Measurements from ENCODE around the gene KCTD16. TPM values are rescaled to one million over a fixed set of nuclear protein-coding genes. Genes with fewer than 3 reads are reported as not detected.

KCTD16 gene
- total RNA-seq, 6 experiments from 2014 or later = under 0.01 to 0.02 (median 0.02) TPM; not detected in 3

GRCh38 chr5:144457160-144457559, 286.5 kb downstream of the KCTD16 start:
- TF ChIP-seq POLR2A (IDR thresholded peaks at IDR 0.05) = no peak
- TF ChIP-seq, protein P1, sequence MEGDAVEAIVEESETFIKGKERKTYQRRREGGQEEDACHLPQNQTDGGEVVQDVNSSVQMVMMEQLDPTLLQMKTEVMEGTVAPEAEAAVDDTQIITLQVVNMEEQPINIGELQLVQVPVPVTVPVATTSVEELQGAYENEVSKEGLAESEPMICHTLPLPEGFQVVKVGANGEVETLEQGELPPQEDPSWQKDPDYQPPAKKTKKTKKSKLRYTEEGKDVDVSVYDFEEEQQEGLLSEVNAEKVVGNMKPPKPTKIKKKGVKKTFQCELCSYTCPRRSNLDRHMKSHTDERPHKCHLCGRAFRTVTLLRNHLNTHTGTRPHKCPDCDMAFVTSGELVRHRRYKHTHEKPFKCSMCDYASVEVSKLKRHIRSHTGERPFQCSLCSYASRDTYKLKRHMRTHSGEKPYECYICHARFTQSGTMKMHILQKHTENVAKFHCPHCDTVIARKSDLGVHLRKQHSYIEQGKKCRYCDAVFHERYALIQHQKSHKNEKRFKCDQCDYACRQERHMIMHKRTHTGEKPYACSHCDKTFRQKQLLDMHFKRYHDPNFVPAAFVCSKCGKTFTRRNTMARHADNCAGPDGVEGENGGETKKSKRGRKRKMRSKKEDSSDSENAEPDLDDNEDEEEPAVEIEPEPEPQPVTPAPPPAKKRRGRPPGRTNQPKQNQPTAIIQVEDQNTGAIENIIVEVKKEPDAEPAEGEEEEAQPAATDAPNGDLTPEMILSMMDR (IDR thresholded peaks at IDR 0.05) = no peak
- H3K27me3 ChIP-seq = no peaks in the 10 kb centered on the region
- 51% methylated on average over 3 of the region's 3 CpGs for WGBS (ENCODE audit: insufficient coverage, low coverage, low lambda C conversion rate, missing lambda C conversion rate)
- peaks cover 0 to 18% (median 0%) of the 10 kb centered on the region in 4 donors for H3K4me1 ChIP-seq
- no peak overlapping the region for H3K27ac ChIP-seq
- no peak for DNase-seq
- H3K9me3 ChIP-seq = no peaks in the 10 kb centered on the region
- intact Hi-C loops (cut with DNase I) = no loop called here
- H3K4me3 ChIP-seq = no peak overlapping the region
- no peaks in the 10 kb centered on the region for H3K36me3 ChIP-seq
- no peak for ATAC-seq

- no peak for ATAC-seq
- Histone ChIP-seq H3K27ac (no peak overlapping the region), H3K27me3 (no peaks in the 10 kb centered on the region), H3K36me3 (no peaks in the 10 kb centered on the region), H3K9me3 (no peaks in the 10 kb centered on the region), H3K4me3 (no peak overlapping the region), H3K4me1 (peaks cover 0 to 9% (median 0%) of the 10 kb centered on the region in 4 donors)
- TF ChIP-seq POLR2A (IDR thresholded peaks at IDR 0.05) = no peak
- TF ChIP-seq, protein P1 (IDR thresholded peaks at IDR 0.05) = no peak
- DNase-seq = no peak
- WGBS (ENCODE audit: insufficient coverage, low coverage, low lambda C conversion rate, missing lambda C conversion rate) = 93% methylated on average over 4 of the region's 4 CpGs
- intact Hi-C loops (cut with DNase I) = no loop called here
These were observed 287.5 kb downstream of the KCTD16 start for GRCh38 chr5:144458216-144458615.

DNA sequence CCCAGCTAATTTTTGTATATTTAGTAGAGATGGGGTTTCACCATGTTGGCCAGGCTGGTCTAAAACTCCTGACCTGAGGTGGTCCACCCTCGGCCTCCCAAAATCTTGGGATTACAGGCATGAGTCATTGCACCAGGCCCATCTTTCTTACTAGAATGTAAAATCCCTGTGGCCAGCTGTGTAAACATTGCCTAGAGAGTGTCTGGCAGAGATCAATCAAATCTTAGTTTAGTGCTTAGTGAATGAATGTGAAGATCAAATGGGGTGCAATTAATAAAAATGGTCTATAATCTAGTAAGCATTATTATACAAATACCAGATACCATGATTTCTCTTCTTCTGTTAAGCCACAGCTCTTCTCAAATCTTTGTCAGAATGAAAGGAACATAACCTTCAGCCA, 289.9 kb downstream of the KCTD16 start:
- intact Hi-C loops (cut with DNase I) = no loop called here
- H3K27ac ChIP-seq = no peak overlapping the region
- no peaks in the 10 kb centered on the region for H3K9me3 ChIP-seq
- no peaks in the 10 kb centered on the region for H3K4me1 ChIP-seq
- no peaks in the 10 kb centered on the region for H3K27me3 ChIP-seq
- DNase-seq (no peak), ATAC-seq (no peak)
- no peak overlapping the region for H3K4me3 ChIP-seq
- H3K36me3 ChIP-seq = no peaks in the 10 kb centered on the region
- no peak for TF ChIP-seq POLR2A (IDR thresholded peaks at IDR 0.05)
- TF ChIP-seq, protein P1 (IDR thresholded peaks at IDR 0.05) = no peak
- WGBS (ENCODE audit: insufficient coverage, low coverage, low lambda C conversion rate, missing lambda C conversion rate) = no CpG with 5 or more reads among the region's 1 CpG

DNA sequence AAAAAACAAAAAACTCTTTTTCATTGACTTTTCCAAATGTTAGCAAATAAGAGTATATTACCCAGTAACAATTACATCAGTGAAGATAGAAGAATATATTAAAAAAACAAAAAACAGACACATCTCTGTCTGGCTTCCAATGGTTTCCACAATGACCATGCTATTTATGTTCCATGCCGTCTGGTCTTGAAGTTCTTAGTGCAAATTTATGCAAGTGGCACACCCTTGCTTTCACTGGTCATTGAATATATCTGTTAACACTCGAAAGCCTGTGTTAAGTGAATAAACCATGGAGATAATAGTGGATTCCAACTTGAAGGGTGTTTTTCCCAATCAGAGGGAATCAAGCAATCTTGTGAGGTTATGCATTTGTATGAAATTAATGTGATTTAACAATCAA, 291.9 kb downstream of the KCTD16 start:
- TF ChIP-seq, protein P1 (IDR thresholded peaks at IDR 0.05) = no peak
- no peak for TF ChIP-seq POLR2A (IDR thresholded peaks at IDR 0.05)
- ATAC-seq = no peak
- DNase-seq = no peak
- H3K36me3 ChIP-seq = no peaks in the 10 kb centered on the region
- H3K27me3 ChIP-seq = no peaks in the 10 kb centered on the region
- no peak overlapping the region for H3K27ac ChIP-seq
- intact Hi-C loops (cut with DNase I) = no loop called here
- no peak overlapping the region for H3K4me3 ChIP-seq
- H3K4me1 ChIP-seq = no peaks in the 10 kb centered on the region
- WGBS (ENCODE audit: insufficient coverage, low coverage, low lambda C conversion rate, missing lambda C conversion rate) = 69% methylated on average over 2 of the region's 2 CpGs
- no peaks in the 10 kb centered on the region for H3K9me3 ChIP-seq

Data from right lobe of liver (tissue), 6 donors.